ENCODE data around the gene KRTAP12-3.
"Not testable (repeated sequence)": the region's sequence is repeated elsewhere in the genome, so short reads cannot be mapped to it uniquely, and the experiment has no call there.

KRTAP12-3 gene

GRCh38 chr21:44653123-44653522 is 4.6 kb upstream of the KRTAP12-3 start:
- TF ChIP-seq EZH2 (IDR thresholded peaks at IDR 0.05) (no peak), POLR2AphosphoS5 (IDR thresholded peaks at IDR 0.05; ENCODE audit: borderline replicate concordance, low read depth, low read length) (no peak), FOXP2 (optimal IDR thresholded peaks at IDR 0.05; ENCODE audit: control extremely low read depth, extremely low read length, insufficient read depth) (no peak)
- H3K9ac ChIP-seq (ENCODE audit: insufficient read length): no peak overlapping the region
- H3K36me3 ChIP-seq (ENCODE audit: insufficient read depth, low read length): peaks cover 23% of the 10 kb centered on the region; the same call in 1 of the 2 replicates
- no peak overlapping the region for H3K27ac ChIP-seq
- no peak for DNase-seq (ENCODE audit: low read depth, low spot score)
- peaks cover 2% of the 10 kb centered on the region; the same call in 1 of the 2 replicates for H3K9me3 ChIP-seq (ENCODE audit: low read depth, low read length)
- H3K4me3 ChIP-seq: no peak overlapping the region

- no peak for DNase-seq (ENCODE audit: low read depth, low spot score)
- no peak overlapping the region for H3K27ac ChIP-seq
- H3K4me3 ChIP-seq: no peak overlapping the region
- no peak for TF ChIP-seq EZH2 (IDR thresholded peaks at IDR 0.05)
- TF ChIP-seq POLR2AphosphoS5 (IDR thresholded peaks at IDR 0.05; ENCODE audit: borderline replicate concordance, low read depth, low read length): no peak
- TF ChIP-seq FOXP2 (optimal IDR thresholded peaks at IDR 0.05; ENCODE audit: control extremely low read depth, extremely low read length, insufficient read depth): no peak
- no peak overlapping the region for H3K9ac ChIP-seq (ENCODE audit: insufficient read length)
- peaks cover 2% of the 10 kb centered on the region; the same call in 1 of the 2 replicates for H3K9me3 ChIP-seq (ENCODE audit: low read depth, low read length)
- peaks cover 30% of the 10 kb centered on the region; the same call in 1 of the 2 replicates for H3K36me3 ChIP-seq (ENCODE audit: insufficient read depth, low read length)
Observed at GRCh38 chr21:44653656-44654575, 3.8 kb upstream of the KRTAP12-3 start.

- H3K9ac ChIP-seq (ENCODE audit: insufficient read length): no peak within 1 kb of the TSS
- DNase-seq (ENCODE audit: low read depth, low spot score): no peak
- H3K4me3 ChIP-seq: no peak within 1 kb of the TSS
- TF ChIP-seq EZH2 (IDR thresholded peaks at IDR 0.05): no peak
- no peak for TF ChIP-seq POLR2AphosphoS5 (IDR thresholded peaks at IDR 0.05; ENCODE audit: borderline replicate concordance, low read depth, low read length)
- TF ChIP-seq FOXP2 (optimal IDR thresholded peaks at IDR 0.05; ENCODE audit: control extremely low read depth, extremely low read length, insufficient read depth): no peak
- peaks cover 32% of the 10 kb centered on the region; the same call in 1 of the 2 replicates for H3K36me3 ChIP-seq (ENCODE audit: insufficient read depth, low read length)
- H3K27ac ChIP-seq: no peak within 1 kb of the TSS
- peaks cover 2% of the 10 kb centered on the region; the same call in 1 of the 2 replicates for H3K9me3 ChIP-seq (ENCODE audit: low read depth, low read length)
Observed at GRCh38 chr21:44654576-44655175, 3.1 kb upstream of the KRTAP12-3 start, which contains the start of gene KRTAP12-4. TSS of gene KRTAP12-4 (minus strand) at chr21:44654659. CDS start at chr21:44654614, 45 bp downstream.

- Histone ChIP-seq H3K9me3 (ENCODE audit: low read depth, low read length) (peaks cover 2% of the 10 kb centered on the region; the same call in 1 of the 2 replicates), H3K4me3 (no peak overlapping the region), H3K36me3 (ENCODE audit: insufficient read depth, low read length) (peaks cover 39% of the 10 kb centered on the region; the same call in 1 of the 2 replicates), H3K9ac (ENCODE audit: insufficient read length) (no peak overlapping the region), H3K27ac (no peak overlapping the region)
- no peak for DNase-seq (ENCODE audit: low read depth, low spot score)
- TF ChIP-seq EZH2 (IDR thresholded peaks at IDR 0.05) (no peak), POLR2AphosphoS5 (IDR thresholded peaks at IDR 0.05; ENCODE audit: borderline replicate concordance, low read depth, low read length) (no peak), FOXP2 (optimal IDR thresholded peaks at IDR 0.05; ENCODE audit: control extremely low read depth, extremely low read length, insufficient read depth) (no peak)
Observed at GRCh38 chr21:44656868-44657267, 864 bp upstream of the KRTAP12-3 start.

GRCh38 chr21:44658541-44658910 is 794 bp downstream of the KRTAP12-3 start:
- Histone ChIP-seq H3K9me3 (ENCODE audit: low read depth, low read length) (peaks cover 2% of the 10 kb centered on the region; the same call in 1 of the 2 replicates), H3K4me3 (no peak overlapping the region), H3K9ac (ENCODE audit: insufficient read length) (no peak overlapping the region), H3K36me3 (ENCODE audit: insufficient read depth, low read length) (peaks cover 39% of the 10 kb centered on the region; the same call in 1 of the 2 replicates), H3K27ac (no peak overlapping the region)
- no peak for DNase-seq (ENCODE audit: low read depth, low spot score)
- no peak for TF ChIP-seq POLR2AphosphoS5 (IDR thresholded peaks at IDR 0.05; ENCODE audit: borderline replicate concordance, low read depth, low read length)
- TF ChIP-seq EZH2 (IDR thresholded peaks at IDR 0.05): no peak

- Histone ChIP-seq H3K9me3 (ENCODE audit: low read depth, low read length) (peaks cover 5% of the 10 kb centered on the region; the same call in 1 of the 2 replicates), H3K9ac (ENCODE audit: insufficient read length) (no peak overlapping the region), H3K36me3 (ENCODE audit: insufficient read depth, low read length) (peaks cover 39% of the 10 kb centered on the region; the same call in 1 of the 2 replicates), H3K4me3 (no peak overlapping the region), H3K27ac (no peak overlapping the region)
- DNase-seq (ENCODE audit: low read depth, low spot score): no peak
- TF ChIP-seq FOXP2 (optimal IDR thresholded peaks at IDR 0.05; ENCODE audit: control extremely low read depth, extremely low read length, insufficient read depth) (no peak), EZH2 (IDR thresholded peaks at IDR 0.05) (no peak)
Observed at GRCh38 chr21:44658913-44659595, 1.3 kb downstream of the KRTAP12-3 start.

GRCh38 chr21:44661567-44661966 is 3.8 kb downstream of the KRTAP12-3 start:
- not testable (repeated sequence) for H3K9ac ChIP-seq (ENCODE audit: insufficient read length); H3K4me3 ChIP-seq; H3K27ac ChIP-seq; DNase-seq (ENCODE audit: low read depth, low spot score); H3K9me3 ChIP-seq (ENCODE audit: low read depth, low read length)
- peaks cover 35% of the 10 kb centered on the region; the same call in 1 of the 2 replicates for H3K36me3 ChIP-seq (ENCODE audit: insufficient read depth, low read length)

- Histone ChIP-seq H3K9ac (ENCODE audit: insufficient read length) (no peak overlapping the region), H3K9me3 (ENCODE audit: low read depth, low read length) (peaks cover 11% of the 10 kb centered on the region), H3K36me3 (ENCODE audit: insufficient read depth, low read length) (peaks cover 25% of the 10 kb centered on the region; the same call in 1 of the 2 replicates), H3K27ac (no peak overlapping the region), H3K4me3 (no peak overlapping the region)
- TF ChIP-seq EZH2 (IDR thresholded peaks at IDR 0.05) (no peak), POLR2AphosphoS5 (IDR thresholded peaks at IDR 0.05; ENCODE audit: borderline replicate concordance, low read depth, low read length) (no peak)
- no peak for DNase-seq (ENCODE audit: low read depth, low spot score)
Observed at GRCh38 chr21:44664691-44665090, 7.0 kb downstream of the KRTAP12-3 start.

Data from SK-N-MC (cell line).